Neural progenitor cell (in vitro differentiated cells): ENCODE data around the gene DGLUCY.

Experiments used
- CTCF ChIP-seq: fragments of 200-600 bp; sonication (generic); IDR thresholded peaks from 2 replicates; pipeline ENCODE4 v1.5.1; 2017; ENCODE audit warnings: antibody characterized with exemption, mild to moderate bottlenecking
- EZH2 ChIP-seq: fragments of 200-600 bp; sonication (generic); IDR thresholded peaks from 2 replicates; pipeline ENCODE4 v1.6.1; 2017; ENCODE audit warnings: antibody characterized with exemption, mild to moderate bottlenecking, moderate library complexity
- EZH2phosphoT487 ChIP-seq: fragments of 200-600 bp; sonication (generic); IDR thresholded peaks from 2 replicates; pipeline ENCODE4 v1.6.1; 2017; ENCODE audit warnings: antibody characterized with exemption

GRCh38 chr14:91143862-91144261 lies 30.0 kb downstream of the DGLUCY start:
- no peak for TF ChIP-seq CTCF
- no peak for TF ChIP-seq EZH2phosphoT487
- TF ChIP-seq EZH2, result no peak
